Suprapubic skin (tissue), 4 donors: Measurements from ENCODE around the gene MALRD1.

Experiments used
- EP300 ChIP-seq: sonication (generic); formaldehyde crosslinking; IDR thresholded peaks from one replicate; pipeline ENCODE4 v1.6.1; 2017; ENCODE audit warnings: antibody characterized with exemption
- POLR2AphosphoS5 ChIP-seq, 3 donors: sonication (generic); formaldehyde crosslinking; IDR thresholded peaks; one replicate each; pipeline ENCODE4 v1.6.1; 2017; ENCODE audit warnings: antibody characterized with exemption in 3 of 3
- TF ChIP-seq, protein P1 (sequence below), 2 donors: fragments of 200-600 bp in 1 of 2; fragments of 450-650 bp in 1 of 2; sonication (generic) in 1 of 2; IDR thresholded peaks; one replicate each; pipeline ENCODE4 v1.5.1; 2016 to 2019; ENCODE audit warnings: antibody characterized with exemption in 2 of 2, mild to moderate bottlenecking in 1 of 2, moderate library complexity in 1 of 2

DNA sequence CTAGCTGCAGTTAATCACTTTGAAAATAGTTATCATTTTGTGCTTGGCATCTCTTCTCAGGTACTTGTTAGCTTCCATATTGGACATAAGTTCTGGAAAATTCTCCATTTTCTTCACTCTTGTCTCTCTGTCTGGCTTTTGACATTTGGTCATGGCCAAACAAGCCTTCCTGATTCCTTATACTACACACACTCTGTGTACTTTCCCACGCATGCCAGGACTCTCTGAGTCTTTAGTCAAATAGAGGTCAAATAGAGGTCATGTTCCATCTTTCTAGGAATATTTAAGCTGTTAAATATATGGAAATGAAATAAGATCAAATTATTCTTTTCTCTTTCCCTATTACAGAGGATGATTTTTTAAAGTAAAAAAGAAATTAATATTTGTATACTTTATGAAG, 532.1 kb downstream of the MALRD1 start:
- TF ChIP-seq, protein P1, sequence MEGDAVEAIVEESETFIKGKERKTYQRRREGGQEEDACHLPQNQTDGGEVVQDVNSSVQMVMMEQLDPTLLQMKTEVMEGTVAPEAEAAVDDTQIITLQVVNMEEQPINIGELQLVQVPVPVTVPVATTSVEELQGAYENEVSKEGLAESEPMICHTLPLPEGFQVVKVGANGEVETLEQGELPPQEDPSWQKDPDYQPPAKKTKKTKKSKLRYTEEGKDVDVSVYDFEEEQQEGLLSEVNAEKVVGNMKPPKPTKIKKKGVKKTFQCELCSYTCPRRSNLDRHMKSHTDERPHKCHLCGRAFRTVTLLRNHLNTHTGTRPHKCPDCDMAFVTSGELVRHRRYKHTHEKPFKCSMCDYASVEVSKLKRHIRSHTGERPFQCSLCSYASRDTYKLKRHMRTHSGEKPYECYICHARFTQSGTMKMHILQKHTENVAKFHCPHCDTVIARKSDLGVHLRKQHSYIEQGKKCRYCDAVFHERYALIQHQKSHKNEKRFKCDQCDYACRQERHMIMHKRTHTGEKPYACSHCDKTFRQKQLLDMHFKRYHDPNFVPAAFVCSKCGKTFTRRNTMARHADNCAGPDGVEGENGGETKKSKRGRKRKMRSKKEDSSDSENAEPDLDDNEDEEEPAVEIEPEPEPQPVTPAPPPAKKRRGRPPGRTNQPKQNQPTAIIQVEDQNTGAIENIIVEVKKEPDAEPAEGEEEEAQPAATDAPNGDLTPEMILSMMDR (IDR thresholded peaks at IDR 0.05), result no peak
- TF ChIP-seq POLR2AphosphoS5 (IDR thresholded peaks at IDR 0.05) (no peak), EP300 (no peak)
